HepG2 (cell line): Measurements from ENCODE around the gene MFSD6. TPM values are rescaled to one million over a fixed set of nuclear protein-coding genes. Genes with fewer than 3 reads are reported as not detected.

Source experiments
- ATAC-seq: fragments of 200-7000 bp; cut with Tn5 transposase; 3 replicates; pipeline ENCODE4 v1.9.1; 2020; ENCODE audit warnings: mild to moderate bottlenecking, moderate library complexity
- BruUV-seq: library from RNA; stranded (reverse); fragments of 400-500 nt; replicated peaks from 2 replicates; lab custom pipeline; 2021; lab: Mats Ljungman, UMichigan
- CTCF ChIA-PET: fragments of 300-600 bp; formaldehyde crosslinking; extraction: SDS; loops from one replicate; lab custom pipeline; 2021; ENCODE audit warnings: low total read pairs, inconsistent platforms, low intra/inter-chr PET ratio; lab: Yijun Ruan, JAX
- POLR2A ChIA-PET: fragments of 350-600 bp; sonication (Branson Sonifier 250); formaldehyde crosslinking; loops from one replicate; lab custom pipeline; 2020; ENCODE audit warnings: antibody characterized with exemption, inconsistent platforms; lab: Yijun Ruan, JAX
- DNase-seq: peaks from one replicate; pipeline ENCODE4 v3.0.0-alpha.2; 2015; ENCODE audit warnings: low spot score
- FAIRE-seq: peaks from 3 replicates; lab custom pipeline; 2011; peaks lifted over from hg19 to GRCh38; lab: Jason Lieb, UNC
- H2AFZ ChIP-seq: one replicate; pipeline ENCODE4 v1.6.1; 2011; ENCODE audit warnings: low read length, inconsistent platforms
- H3K27ac ChIP-seq: fragments of 300-600 bp; 3 replicates; pipeline ENCODE4 v1.8.0; 2011; ENCODE audit warnings: mixed run types, mild to moderate bottlenecking, mixed read lengths, low read length, inconsistent platforms; ENCODE audit not compliant: insufficient read depth; ENCODE audit errors: extremely low read length
- H3K27me3 ChIP-seq, 2 experiments: fragments of 200-600 bp in 1 of 2; 2 replicates in 1 of 2; 3 replicates in 1 of 2; pipeline versions ENCODE4 v1.6.0 to v1.8.0; 2011; ENCODE audit warnings: low read length in 2 of 2, mild to moderate bottlenecking in 2 of 2, moderate library complexity in 2 of 2, inconsistent platforms in 1 of 2; ENCODE audit not compliant: insufficient read depth in 2 of 2, control insufficient read depth in 1 of 2
- H3K36me3 ChIP-seq, 2 experiments: fragments of 200-600 bp in 1 of 2; replicated peaks in 1 of 2; 2 replicates in 1 of 2; 3 replicates in 1 of 2; pipeline versions ENCODE4 v1.5.1 to v1.8.0; 2011; ENCODE audit warnings: low read length in 2 of 2, inconsistent platforms in 1 of 2; ENCODE audit not compliant: insufficient read depth in 2 of 2, control insufficient read depth in 1 of 2
- H3K4me1 ChIP-seq: 2 replicates; pipeline ENCODE4 v1.5.1; 2012; ENCODE audit warnings: low read length, inconsistent platforms; ENCODE audit not compliant: insufficient read depth
- H3K4me2 ChIP-seq: 2 replicates; pipeline ENCODE4 v1.6.0; 2011; ENCODE audit warnings: low read depth, low read length, inconsistent platforms
- H3K4me3 ChIP-seq, 3 experiments: fragments of 200-600 bp in 1 of 3; sonication (generic), shearing (Covaris generic) in 1 of 3; replicated peaks in 1 of 3; 2 replicates each; pipeline ENCODE4 v1.5.1; 2011 to 2016; ENCODE audit warnings: low read length in 3 of 3, inconsistent platforms in 2 of 3, low read depth in 2 of 3, mild to moderate bottlenecking in 2 of 3, control low read depth in 1 of 3, mixed read lengths in 1 of 3; ENCODE audit not compliant: insufficient read depth in 1 of 3
- H3K79me2 ChIP-seq: one replicate; pipeline ENCODE4 v1.6.1; 2011; ENCODE audit warnings: low read length, inconsistent platforms; ENCODE audit not compliant: insufficient read depth
- H3K9ac ChIP-seq: 2 replicates; pipeline ENCODE4 v1.6.0; 2011; ENCODE audit warnings: mild to moderate bottlenecking, low read depth, low read length, inconsistent platforms; ENCODE audit not compliant: insufficient read depth
- H3K9me3 ChIP-seq: 2 replicates; pipeline ENCODE4 v1.5.1; 2012; ENCODE audit warnings: mild to moderate bottlenecking, low read length
- H4K20me1 ChIP-seq: 2 replicates; pipeline ENCODE4 v1.6.0; 2011; ENCODE audit warnings: inconsistent platforms, mild to moderate bottlenecking, low read length, moderate library complexity; ENCODE audit not compliant: insufficient read depth
- EHMT2 ChIP-seq: fragments of 200-600 bp; sonication (generic); IDR thresholded peaks from 2 replicates; pipeline ENCODE4 v1.7.0; 2017; ENCODE audit warnings: antibody characterized with exemption, low read depth, low read length, borderline replicate concordance
- HIVEP1 ChIP-seq: sonication (generic); formaldehyde crosslinking; IDR thresholded peaks from 2 replicates; pipeline ENCODE4 v1.4.0; 2020; ENCODE audit warnings: mild to moderate bottlenecking, missing genetic modification reagents
- HOXA7 ChIP-seq: sonication (generic); formaldehyde crosslinking; IDR thresholded peaks from 2 replicates; pipeline ENCODE4 v1.8.1; 2022; ENCODE audit warnings: mild to moderate bottlenecking, missing genetic modification reagents, moderate library complexity
- KDM1A ChIP-seq: IDR thresholded peaks from 2 replicates; pipeline ENCODE4 v1.6.1; 2016; ENCODE audit warnings: missing compliant biosample characterization
- SMAD1 ChIP-seq: sonication (generic); formaldehyde crosslinking; IDR thresholded peaks from 2 replicates; pipeline ENCODE4 v1.4.0; 2020; ENCODE audit warnings: missing genetic modification reagents, low read depth, mild to moderate bottlenecking, borderline replicate concordance
- TMF1 ChIP-seq: sonication (generic); formaldehyde crosslinking; IDR thresholded peaks from 2 replicates; pipeline ENCODE4 v1.8.1; 2022; ENCODE audit warnings: low read depth, missing genetic modification reagents
- ZBTB26 ChIP-seq: IDR thresholded peaks from 2 replicates; pipeline ENCODE4 v1.6.1; 2016; ENCODE audit warnings: missing compliant biosample characterization, missing genetic modification reagents, borderline replicate concordance
- ZEB1 ChIP-seq: IDR thresholded peaks from 2 replicates; pipeline ENCODE4 v1.6.1; 2012; ENCODE audit warnings: mild to moderate bottlenecking, low read depth, inconsistent platforms; ENCODE audit not compliant: insufficient replicate concordance
- ZNF207 ChIP-seq: fragments of 450-650 bp; IDR thresholded peaks from 2 replicates; pipeline ENCODE4 v1.6.1; 2016; ENCODE audit warnings: antibody characterized with exemption, borderline replicate concordance
- ZNF251 ChIP-seq: sonication (generic); formaldehyde crosslinking; IDR thresholded peaks from 2 replicates; pipeline ENCODE4 v1.9.0; 2021; ENCODE audit warnings: mild to moderate bottlenecking, missing genetic modification reagents
- ZNF512 ChIP-seq: sonication (generic); formaldehyde crosslinking; IDR thresholded peaks from 2 replicates; pipeline ENCODE4 v1.4.0; 2020; ENCODE audit warnings: mild to moderate bottlenecking, missing genetic modification reagents
- ZNF558 ChIP-seq: sonication (generic); formaldehyde crosslinking; IDR thresholded peaks from 2 replicates; pipeline ENCODE4 v1.9.0; 2022; ENCODE audit warnings: mild to moderate bottlenecking, missing genetic modification reagents, borderline replicate concordance
- WGBS: methylation state at CpG from one replicate; pipeline ENCODE4 v1.1.6; 2017; ENCODE audit warnings: low lambda C conversion rate; 5-methylcytosine and 5-hydroxymethylcytosine counted together
- in situ Hi-C: cut with HindIII; loops from 2 replicates; pipeline ENCODE4 v1.10.0; 2017; ENCODE audit warnings: low pct_unique_long_range_greater_than_20kb; ENCODE audit not compliant: extremely low pct_ligation_motif_present
- intact Hi-C: fragments of 100-400 bp; cut with micrococcal nuclease; formaldehyde crosslinking; loops from one replicate; pipeline ENCODE4 v1.10.0; 2022; ENCODE audit not compliant: unreplicated experiment
- polyA plus RNA-seq, 8 experiments: library from polyadenylated mRNA; depleted of rRNA in 3 of 8; stranded (reverse) in 7 of 8; unstranded in 1 of 8; fragments of >200 nt; fragmentation: Illumina TruSeq in 4 of 8; extraction: Trizol in 4 of 8; gene quantifications; 2 replicates each; pipeline versions ENCODE4 v1.2.1 to v1.2.3, GENCODE V29; 2011 to 2016; ENCODE audit warnings: low read depth in 4 of 8, missing spikeins in 1 of 8, mixed read lengths in 1 of 8; ENCODE audit not compliant: insufficient read depth in 1 of 8
- total RNA-seq, 5 experiments: library from RNA; depleted of rRNA; stranded (reverse); fragments of >200 nt; fragmentation: Illumina TruSeq; extraction: Trizol; gene quantifications; 2 replicates each; pipeline ENCODE4 v1.2.3, GENCODE V29; 2016; ENCODE audit warnings: low read depth in 1 of 5

Gene MFSD6
- total and polyA plus RNA-seq, 2 of the 13 experiments (the other 11 are each of a cell fraction or from before 2014, with no cell fraction given) = 0.92 to 1.4 TPM

GRCh38 chr2:190530248-190530900 is 122.2 kb downstream of the MFSD6 start (continued):
- no peak for TF ChIP-seq ZNF512 (CRISPR knock-in tag)

GRCh38 chr2:190532581-190532980 is 124.4 kb downstream of the MFSD6 start:
- no peak overlapping the region for H3K9ac ChIP-seq
- H3K27ac ChIP-seq = no peak overlapping the region
- H3K4me1 ChIP-seq = peaks cover 69% of the 10 kb centered on the region
- H3K36me3 ChIP-seq = no peaks in the 10 kb centered on the region
- no peak overlapping the region for H3K4me2 ChIP-seq
- no peak for DNase-seq
- TF ChIP-seq HIVEP1 (CRISPR knock-in tag) (no peak), TMF1 (CRISPR knock-in tag) (no peak), KDM1A (CRISPR knock-in tag) (no peak), ZNF251 (CRISPR knock-in tag) (no peak), ZEB1 (no peak), ZBTB26 (no peak), ZNF207 (no peak), HOXA7 (no peak), SMAD1 (CRISPR knock-in tag) (no peak), ZNF558 (no peak), EHMT2 (no peak)
- H3K79me2 ChIP-seq = peaks cover 6% of the 10 kb centered on the region
- WGBS = 87% methylated on average over 4 of the region's 4 CpGs
- no peak overlapping the region for H3K4me3 ChIP-seq
- FAIRE-seq = no peak
- no peak overlapping the region for H2AFZ ChIP-seq
- 0 out of 2 replicates have a peak, but pooled peaks cover 4% of the 10 kb centered on the region for H3K9me3 ChIP-seq
- no peaks in the 10 kb centered on the region for H3K27me3 ChIP-seq
- in situ Hi-C loops (no loop called here), intact Hi-C loops (loop anchor here (10.0 kb wide), 1 partner anchor 272 kb away; no protein-coding TSS in a partner anchor)
- H4K20me1 ChIP-seq = no peaks in the 10 kb centered on the region
- CTCF ChIA-PET = no interaction called here
- POLR2A ChIA-PET = no interaction called here
- ATAC-seq = no peak
- no TSS peak for BruUV-seq
